Nephron progenitor cell (in vitro differentiated cells): ENCODE results near the gene HGFAC.
A peak's percentile ranks its signal among the peaks of the same experiment; 100 is the strongest.
"Not testable (repeated sequence)": the region's sequence is repeated elsewhere in the genome, so short reads cannot be mapped to it uniquely, and the experiment has no call there.

Experiments used
- DNase-seq: peaks from one replicate; pipeline ENCODE4 v3.0.0; 2021
- H3K27ac Mint-ChIP-seq: 2 replicates; pipeline ENCODE4 v1.8.0; 2021; ENCODE audit warnings: mild to moderate bottlenecking, moderate library complexity, mixed read lengths
- H3K27me3 Mint-ChIP-seq: 2 replicates; pipeline ENCODE4 v1.8.0; 2021; ENCODE audit warnings: mild to moderate bottlenecking, low read depth, mixed read lengths; ENCODE audit not compliant: poor library complexity
- H3K36me3 Mint-ChIP-seq: 2 replicates; pipeline ENCODE4 v1.8.0; 2021; ENCODE audit warnings: low read depth, mixed read lengths
- H3K4me1 Mint-ChIP-seq: 2 replicates; pipeline ENCODE4 v1.8.0; 2021; ENCODE audit warnings: mixed read lengths
- H3K4me3 Mint-ChIP-seq: 2 replicates; pipeline ENCODE4 v1.8.0; 2021; ENCODE audit warnings: mild to moderate bottlenecking, moderate library complexity, mixed read lengths
- H3K9me3 Mint-ChIP-seq: 2 replicates; pipeline ENCODE4 v1.8.0; 2021; ENCODE audit warnings: mild to moderate bottlenecking, moderate library complexity, mixed read lengths
- TF ChIP-seq, protein P1 (sequence below): fragments of 200-600 bp; sonication (generic); IDR thresholded peaks from 2 replicates; pipeline ENCODE4 v1.5.0; 2021; ENCODE audit warnings: antibody characterized with exemption

The HGFAC gene

DNA sequence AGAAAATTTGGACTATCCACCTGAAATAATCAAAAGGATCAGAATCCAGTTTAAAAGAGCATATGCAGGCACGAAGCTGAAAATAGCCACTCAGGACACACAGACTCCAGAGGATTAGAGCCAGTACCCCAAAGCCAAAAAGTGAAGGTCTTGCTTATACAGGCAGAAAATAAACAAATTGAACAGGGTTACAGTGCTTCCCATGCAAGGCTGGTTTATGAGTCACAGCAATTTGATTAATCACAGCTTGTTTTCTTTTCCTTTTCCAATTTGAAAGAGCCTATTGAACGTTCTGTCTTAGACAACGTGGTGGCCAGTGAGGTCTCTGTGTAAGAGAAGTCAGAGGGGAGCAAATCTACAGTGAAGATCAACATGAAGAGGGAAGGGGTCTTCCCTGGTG is 10.2 kb downstream of the HGFAC start:
- Mint-ChIP-seq H3K9me3 (peaks cover 35% of the 10 kb centered on the region), H3K4me3 (no peak overlapping the region), H3K27me3 (peaks cover 6% of the 10 kb centered on the region), H3K27ac (no peak overlapping the region), H3K4me1 (peaks cover 13% of the 10 kb centered on the region), H3K36me3 (peaks cover 9% of the 10 kb centered on the region)
- TF ChIP-seq, protein P1, sequence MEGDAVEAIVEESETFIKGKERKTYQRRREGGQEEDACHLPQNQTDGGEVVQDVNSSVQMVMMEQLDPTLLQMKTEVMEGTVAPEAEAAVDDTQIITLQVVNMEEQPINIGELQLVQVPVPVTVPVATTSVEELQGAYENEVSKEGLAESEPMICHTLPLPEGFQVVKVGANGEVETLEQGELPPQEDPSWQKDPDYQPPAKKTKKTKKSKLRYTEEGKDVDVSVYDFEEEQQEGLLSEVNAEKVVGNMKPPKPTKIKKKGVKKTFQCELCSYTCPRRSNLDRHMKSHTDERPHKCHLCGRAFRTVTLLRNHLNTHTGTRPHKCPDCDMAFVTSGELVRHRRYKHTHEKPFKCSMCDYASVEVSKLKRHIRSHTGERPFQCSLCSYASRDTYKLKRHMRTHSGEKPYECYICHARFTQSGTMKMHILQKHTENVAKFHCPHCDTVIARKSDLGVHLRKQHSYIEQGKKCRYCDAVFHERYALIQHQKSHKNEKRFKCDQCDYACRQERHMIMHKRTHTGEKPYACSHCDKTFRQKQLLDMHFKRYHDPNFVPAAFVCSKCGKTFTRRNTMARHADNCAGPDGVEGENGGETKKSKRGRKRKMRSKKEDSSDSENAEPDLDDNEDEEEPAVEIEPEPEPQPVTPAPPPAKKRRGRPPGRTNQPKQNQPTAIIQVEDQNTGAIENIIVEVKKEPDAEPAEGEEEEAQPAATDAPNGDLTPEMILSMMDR = no peak
- no peak for DNase-seq

DNA sequence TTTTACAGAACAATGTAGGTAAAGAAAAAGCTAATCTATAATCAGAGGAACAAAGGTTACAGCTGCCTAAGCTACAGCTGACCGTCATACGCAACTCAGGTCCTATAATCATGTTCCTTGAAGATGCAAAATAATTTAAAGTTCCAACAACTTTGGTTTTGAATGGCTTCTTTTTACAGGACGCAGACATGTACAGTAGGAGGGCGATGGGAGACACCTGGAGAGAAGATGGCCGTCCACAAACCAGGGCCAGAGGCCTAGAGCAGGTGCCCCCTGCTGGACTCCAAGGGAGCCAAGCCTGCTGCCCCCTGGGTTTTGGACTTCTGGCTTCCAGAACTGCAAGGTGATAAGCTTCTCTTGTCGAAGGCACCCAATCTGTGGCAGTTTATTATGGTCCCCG is 10.6 kb downstream of the HGFAC start:
- TF ChIP-seq, protein P1 = peak; percentile 38
- H3K27ac Mint-ChIP-seq = no peak overlapping the region
- H3K4me3 Mint-ChIP-seq = no peak overlapping the region
- peaks cover 13% of the 10 kb centered on the region for H3K4me1 Mint-ChIP-seq
- peaks cover 9% of the 10 kb centered on the region for H3K36me3 Mint-ChIP-seq
- DNase-seq = no peak
- H3K9me3 Mint-ChIP-seq = peaks cover 39% of the 10 kb centered on the region
- H3K27me3 Mint-ChIP-seq = peaks cover 6% of the 10 kb centered on the region

DNA sequence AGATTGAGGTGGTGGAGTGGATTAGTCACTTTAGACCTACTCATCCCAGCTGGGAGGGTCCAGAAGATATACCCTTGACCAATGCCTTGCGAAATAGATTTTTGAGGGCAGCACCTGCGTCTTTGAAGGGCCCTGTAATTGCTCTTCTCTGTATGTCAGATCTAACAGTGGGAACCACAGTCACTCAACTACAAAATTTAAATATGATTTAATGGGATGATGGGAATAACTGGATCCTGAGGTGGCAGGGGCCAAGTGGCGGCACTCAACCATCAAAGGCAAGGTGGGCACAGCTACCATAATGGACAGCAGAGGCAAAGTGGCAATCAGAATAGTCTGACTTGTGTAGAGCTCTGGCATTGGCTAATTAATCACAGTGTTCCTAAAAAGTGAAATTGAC is 13.8 kb downstream of the HGFAC start:
- DNase-seq, H3K4me3 Mint-ChIP-seq, H3K36me3 Mint-ChIP-seq, H3K4me1 Mint-ChIP-seq, H3K27ac Mint-ChIP-seq: not testable (repeated sequence)
- H3K9me3 Mint-ChIP-seq = peaks cover 47% of the 10 kb centered on the region
- peaks cover 21% of the 10 kb centered on the region for H3K27me3 Mint-ChIP-seq

DNA sequence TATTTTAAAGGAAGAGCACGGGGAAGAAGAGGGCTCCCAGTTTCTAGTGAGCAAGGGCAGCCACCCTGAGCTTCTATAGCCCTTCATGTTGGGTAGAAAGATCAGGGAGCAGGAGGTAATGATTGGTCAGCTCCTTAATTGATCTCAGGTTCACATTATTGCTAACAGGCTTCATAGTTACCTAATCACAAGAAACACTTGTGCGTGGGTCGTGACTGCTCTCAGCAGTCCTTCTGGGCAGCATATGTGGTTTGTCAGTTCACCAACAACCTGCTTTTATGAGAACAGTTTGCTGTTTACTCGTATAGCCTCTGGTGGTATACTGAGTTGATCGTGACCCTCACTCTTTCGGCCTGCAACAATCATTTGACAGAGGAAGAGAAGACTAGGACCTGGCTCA is 16.6 kb downstream of the HGFAC start:
- Mint-ChIP-seq H3K27ac (no peak overlapping the region), H3K4me3 (no peak overlapping the region), H3K9me3 (peaks cover 49% of the 10 kb centered on the region), H3K36me3 (peaks cover 9% of the 10 kb centered on the region), H3K4me1 (peaks cover 12% of the 10 kb centered on the region), H3K27me3 (peaks cover 15% of the 10 kb centered on the region)
- TF ChIP-seq, protein P1 = no peak
- DNase-seq = no peak

DNA sequence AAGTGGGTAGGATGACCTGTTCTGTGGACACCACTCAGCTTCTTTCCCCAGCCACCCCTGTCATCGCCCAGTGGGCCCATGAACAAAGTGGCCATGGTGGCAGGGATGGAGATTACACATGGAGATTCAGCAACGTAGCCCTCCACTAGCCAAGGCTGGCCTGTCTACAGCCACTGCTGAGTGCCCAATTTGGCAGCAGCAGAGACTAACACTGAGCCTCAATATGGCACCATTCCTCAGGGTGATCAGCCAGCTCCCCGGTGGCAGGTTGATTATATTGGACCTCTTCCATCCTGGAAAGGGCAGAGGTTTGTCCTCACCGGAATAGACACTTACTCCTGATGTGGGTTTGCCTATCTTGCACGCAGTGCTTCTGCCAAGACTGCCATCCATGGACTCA is 17.4 kb downstream of the HGFAC start:
- not testable (repeated sequence) for H3K27ac Mint-ChIP-seq, H3K4me3 Mint-ChIP-seq, DNase-seq, H3K36me3 Mint-ChIP-seq
- Mint-ChIP-seq H3K4me1 (peaks cover 12% of the 10 kb centered on the region), H3K9me3 (peaks cover 42% of the 10 kb centered on the region), H3K27me3 (peaks cover 16% of the 10 kb centered on the region)

DNA sequence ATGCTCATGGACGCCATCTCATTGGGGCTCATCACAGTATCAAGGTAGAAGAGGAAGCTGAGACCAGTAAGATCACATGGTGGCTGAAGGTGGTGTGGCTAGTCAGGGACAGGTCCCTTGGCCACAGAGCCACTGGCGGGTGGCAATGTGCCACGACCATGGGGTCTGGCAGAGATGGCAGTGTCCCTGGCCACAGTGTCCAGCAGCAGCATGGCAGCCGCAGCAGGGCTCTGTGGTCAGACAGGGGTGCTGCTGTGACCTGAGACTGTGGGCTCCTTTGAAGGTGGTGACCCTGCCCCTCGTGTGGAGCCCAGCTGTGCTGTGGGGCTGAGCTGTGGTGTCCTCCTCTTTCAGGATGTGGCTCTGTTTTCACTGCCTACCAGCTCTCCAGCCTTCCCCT is 19.2 kb downstream of the HGFAC start:
- Mint-ChIP-seq H3K4me3 (no peak overlapping the region), H3K9me3 (peaks cover 24% of the 10 kb centered on the region), H3K27ac (no peak overlapping the region), H3K27me3 (peaks cover 19% of the 10 kb centered on the region), H3K36me3 (no peaks in the 10 kb centered on the region), H3K4me1 (peaks cover 26% of the 10 kb centered on the region)
- TF ChIP-seq, protein P1 = no peak
- no peak for DNase-seq

DNA sequence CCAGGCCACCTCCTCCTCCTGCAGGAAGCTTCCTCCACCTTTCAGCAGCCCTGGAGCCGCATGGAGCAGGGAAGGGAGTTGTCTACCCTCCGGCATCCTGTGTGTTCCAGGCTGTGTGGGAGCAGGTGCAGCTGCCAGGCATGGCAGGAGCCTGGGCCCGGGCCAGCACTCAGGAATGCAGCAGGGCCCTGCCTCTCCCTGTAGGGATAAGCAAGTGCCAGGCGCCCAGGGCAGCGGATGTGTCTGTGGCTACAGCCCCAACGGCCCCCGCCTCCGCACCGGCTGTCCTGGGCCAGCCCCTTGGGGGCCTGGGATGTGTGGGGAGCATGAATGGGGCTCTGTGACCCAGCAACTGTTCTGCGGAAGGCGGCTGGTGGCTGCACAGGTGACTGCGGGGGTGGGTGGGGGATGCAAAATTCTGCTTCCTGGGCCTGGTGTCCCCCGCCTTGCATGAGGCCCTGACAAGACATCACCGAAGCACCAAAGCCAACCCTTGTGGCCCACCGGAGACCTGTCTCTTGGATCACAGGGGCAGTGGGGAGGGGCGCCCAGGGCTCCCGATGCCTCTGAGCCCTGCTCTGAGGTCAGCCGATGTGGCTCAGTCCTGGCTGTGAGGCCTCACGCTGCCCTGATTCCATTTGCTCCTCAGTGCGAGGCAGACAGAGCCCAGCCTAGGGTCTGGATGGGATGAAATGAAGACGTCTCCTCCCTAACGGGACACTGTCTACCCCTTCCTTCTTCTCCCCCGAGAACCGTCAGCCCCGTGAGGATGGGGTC is 19.9 kb downstream of the HGFAC start:
- Mint-ChIP-seq H3K36me3 (no peaks in the 10 kb centered on the region), H3K27ac (no peak overlapping the region), H3K4me1 (peaks cover 30% of the 10 kb centered on the region), H3K27me3 (peaks cover 19% of the 10 kb centered on the region), H3K4me3 (no peak overlapping the region), H3K9me3 (peaks cover 16% of the 10 kb centered on the region)
- TF ChIP-seq, protein P1 = no peak
- no peak for DNase-seq
